HFF-Myc (cell line): ENCODE data around the gene HLA-DRB1.
"Not testable (repeated sequence)": the region's sequence is repeated elsewhere in the genome, so short reads cannot be mapped to it uniquely, and the experiment has no call there.

ENCODE experiments used
- DNase-seq: peaks from one replicate; pipeline ENCODE4 v3.0.0-alpha.2; 2011; ENCODE audit warnings: low read depth; ENCODE audit errors: extremely low read depth
- H3K4me3 ChIP-seq: replicated peaks from 2 replicates; pipeline ENCODE4 v1.5.1; 2011; ENCODE audit warnings: low read depth, mild to moderate bottlenecking, control low read depth, low read length
- TF ChIP-seq, protein P1 (sequence below): IDR thresholded peaks from 2 replicates; pipeline ENCODE4 v1.5.1; 2012; ENCODE audit warnings: mild to moderate bottlenecking, low read depth, low read length, control low read depth; ENCODE audit errors: missing control alignments

The HLA-DRB1 gene

DNA sequence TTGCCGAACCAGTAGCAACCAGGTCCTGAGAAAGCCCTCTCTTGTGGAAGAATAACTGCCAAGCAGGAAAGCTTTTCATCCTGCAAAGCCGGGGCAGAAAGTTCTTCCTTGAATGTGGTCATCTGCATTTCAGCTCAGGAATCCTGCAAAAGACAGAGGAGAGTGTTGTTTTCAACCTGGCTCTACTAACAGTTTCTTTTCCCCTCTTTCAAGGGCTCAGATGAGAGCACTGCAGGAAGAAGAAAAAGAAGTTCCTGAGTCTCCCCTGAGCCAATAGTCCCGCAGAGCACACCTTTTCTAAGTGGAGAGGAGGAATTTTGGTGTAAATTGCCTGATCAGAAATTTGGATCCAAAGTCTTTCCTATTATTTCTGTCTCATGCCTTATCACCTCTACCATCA is 10.7 kb downstream of the HLA-DRB1 start:
- DNase-seq: no peak
- TF ChIP-seq, protein P1, sequence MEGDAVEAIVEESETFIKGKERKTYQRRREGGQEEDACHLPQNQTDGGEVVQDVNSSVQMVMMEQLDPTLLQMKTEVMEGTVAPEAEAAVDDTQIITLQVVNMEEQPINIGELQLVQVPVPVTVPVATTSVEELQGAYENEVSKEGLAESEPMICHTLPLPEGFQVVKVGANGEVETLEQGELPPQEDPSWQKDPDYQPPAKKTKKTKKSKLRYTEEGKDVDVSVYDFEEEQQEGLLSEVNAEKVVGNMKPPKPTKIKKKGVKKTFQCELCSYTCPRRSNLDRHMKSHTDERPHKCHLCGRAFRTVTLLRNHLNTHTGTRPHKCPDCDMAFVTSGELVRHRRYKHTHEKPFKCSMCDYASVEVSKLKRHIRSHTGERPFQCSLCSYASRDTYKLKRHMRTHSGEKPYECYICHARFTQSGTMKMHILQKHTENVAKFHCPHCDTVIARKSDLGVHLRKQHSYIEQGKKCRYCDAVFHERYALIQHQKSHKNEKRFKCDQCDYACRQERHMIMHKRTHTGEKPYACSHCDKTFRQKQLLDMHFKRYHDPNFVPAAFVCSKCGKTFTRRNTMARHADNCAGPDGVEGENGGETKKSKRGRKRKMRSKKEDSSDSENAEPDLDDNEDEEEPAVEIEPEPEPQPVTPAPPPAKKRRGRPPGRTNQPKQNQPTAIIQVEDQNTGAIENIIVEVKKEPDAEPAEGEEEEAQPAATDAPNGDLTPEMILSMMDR: no peak
- no peak overlapping the region for H3K4me3 ChIP-seq

DNA sequence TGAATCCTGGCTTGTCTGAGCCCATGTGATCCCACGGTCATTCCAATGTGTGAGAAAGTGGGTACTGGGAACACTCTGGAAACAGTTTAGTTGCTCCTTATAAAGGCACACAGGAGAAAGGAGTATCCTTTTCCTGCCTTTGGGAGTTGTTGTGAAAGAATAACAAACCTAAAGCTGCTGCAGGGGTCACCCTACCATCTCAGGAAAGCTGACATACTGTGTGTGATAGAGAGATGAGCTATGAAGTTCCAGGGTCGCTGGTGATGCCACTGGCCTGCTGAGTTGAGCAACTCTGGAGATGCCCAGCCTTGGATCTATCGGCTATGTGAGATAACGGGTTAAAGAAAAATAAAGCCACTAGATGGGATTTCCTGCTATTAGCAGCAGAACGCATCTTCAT is 12.2 kb downstream of the HLA-DRB1 start:
- H3K4me3 ChIP-seq, DNase-seq: not testable (repeated sequence)

DNA sequence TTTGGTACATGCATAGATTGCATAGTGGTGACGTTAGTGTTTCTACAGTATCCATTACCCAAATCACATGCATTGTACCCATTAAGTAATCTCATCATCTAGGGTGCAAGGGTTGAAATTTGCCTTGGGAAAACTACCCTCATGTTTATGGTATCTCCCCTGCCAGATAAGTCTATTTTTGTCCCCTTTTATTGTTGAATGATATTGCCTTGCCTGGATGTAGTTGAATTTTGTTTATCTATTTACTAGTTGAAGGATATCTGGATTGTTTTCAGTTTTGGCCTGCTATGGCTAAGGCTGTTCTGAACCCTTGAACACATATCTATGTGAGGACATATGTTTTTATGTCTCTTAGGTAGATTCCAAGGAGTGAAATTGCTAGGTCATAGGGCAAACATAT is 13.4 kb downstream of the HLA-DRB1 start:
- TF ChIP-seq, protein P1: no peak
- H3K4me3 ChIP-seq: no peak overlapping the region
- no peak for DNase-seq

GRCh38 chr6:32570363-32570905 is 19.2 kb downstream of the HLA-DRB1 start:
- TF ChIP-seq, protein P1: no peak
- no peak overlapping the region for H3K4me3 ChIP-seq
- DNase-seq: no peak

GRCh38 chr6:32568561-32568960 is 21.1 kb downstream of the HLA-DRB1 start:
- no peak overlapping the region for H3K4me3 ChIP-seq
- TF ChIP-seq, protein P1: no peak
- DNase-seq: no peak

DNA sequence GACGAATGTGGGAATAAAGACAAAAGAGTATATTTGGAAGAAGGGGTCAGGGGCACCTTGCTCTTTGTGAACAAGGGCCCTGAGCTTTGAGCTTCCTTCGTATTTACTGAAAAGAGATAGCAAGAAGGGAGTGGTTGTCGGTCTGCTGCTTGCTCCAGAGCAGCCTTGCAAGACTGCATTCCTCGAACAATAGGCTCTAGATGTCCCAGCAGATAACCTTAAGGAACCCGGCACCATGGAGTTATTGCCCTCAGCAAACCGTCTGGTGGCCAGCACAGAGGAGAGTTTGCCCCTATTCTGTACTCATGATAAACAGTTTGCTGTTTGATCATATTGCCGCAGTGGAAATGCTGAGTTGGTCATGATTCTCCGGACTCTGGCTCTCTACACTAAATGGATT is 22.7 kb downstream of the HLA-DRB1 start:
- TF ChIP-seq, protein P1: no peak
- no peak overlapping the region for H3K4me3 ChIP-seq
- no peak for DNase-seq

GRCh38 chr6:32565511-32565910 is 24.1 kb downstream of the HLA-DRB1 start:
- no peak for DNase-seq
- TF ChIP-seq, protein P1: no peak
- H3K4me3 ChIP-seq: no peak overlapping the region
